ENCODE results near the gene RYR3.

The RYR3 gene

DNA sequence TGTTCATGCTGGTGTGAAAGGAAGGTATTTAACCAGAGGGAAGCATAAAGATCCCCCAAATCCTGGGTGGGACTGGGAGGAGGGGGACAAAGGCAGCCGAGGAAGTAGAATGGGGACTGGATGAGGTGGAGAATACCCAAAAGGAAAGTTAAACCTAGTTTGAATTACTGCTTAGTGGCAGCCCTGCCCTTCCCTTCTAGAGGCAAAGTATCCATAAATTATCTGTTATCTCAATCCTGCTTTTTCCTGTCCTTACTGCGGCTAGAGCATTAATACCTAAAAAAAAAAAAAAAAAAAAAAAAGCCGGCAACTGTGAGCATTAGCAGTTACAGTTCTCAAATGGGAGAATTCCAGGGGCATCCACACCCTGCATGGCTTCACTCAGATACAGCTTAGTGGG lies 139.0 kb downstream of the RYR3 start:
- TF ChIP-seq CTCF (IDR thresholded peaks at IDR 0.05): no peak

DNA sequence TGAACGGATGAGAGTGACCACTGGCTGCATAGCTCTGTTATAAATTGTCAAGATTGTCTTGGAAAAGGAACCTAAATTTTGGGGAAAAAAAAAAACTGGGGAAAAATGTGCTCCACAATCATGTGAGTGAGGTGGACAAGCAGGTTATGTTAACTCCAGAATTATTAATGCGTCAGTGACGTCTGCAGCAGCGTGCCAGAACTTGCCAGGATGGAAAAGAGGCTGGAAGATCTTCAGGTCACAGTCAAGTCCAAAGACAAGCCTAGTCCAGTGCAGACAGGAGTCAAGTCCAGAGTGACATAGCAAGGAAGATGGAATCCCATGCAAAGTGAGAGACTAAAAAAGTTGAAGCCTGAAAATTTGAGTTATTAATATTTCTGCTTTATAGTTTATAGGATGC lies 140.6 kb downstream of the RYR3 start:
- TF ChIP-seq CTCF (IDR thresholded peaks at IDR 0.05): no peak

GRCh38 chr15:33453761-33454160 lies 143.0 kb downstream of the RYR3 start:
- TF ChIP-seq CTCF (IDR thresholded peaks at IDR 0.05): no peak

DNA sequence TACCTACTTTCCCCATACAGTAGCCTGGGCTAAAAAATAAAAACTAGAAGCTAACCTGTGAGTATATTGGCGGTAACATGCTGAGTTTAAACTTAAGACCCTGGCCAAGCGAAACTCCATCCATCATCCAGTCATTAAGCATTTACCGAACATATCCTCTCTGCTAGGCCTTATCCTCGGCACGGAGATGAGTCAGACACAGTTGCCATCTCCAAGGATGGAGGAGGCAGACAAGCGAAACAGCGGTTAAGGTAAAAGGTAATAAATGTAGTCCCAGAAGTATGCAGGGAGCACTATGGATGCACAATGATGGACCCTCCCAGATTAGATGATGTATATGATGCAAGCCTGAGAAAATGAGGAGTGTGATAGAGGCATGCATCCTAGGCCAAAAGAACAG lies 143.6 kb downstream of the RYR3 start:
- TF ChIP-seq CTCF (IDR thresholded peaks at IDR 0.05): no peak

DNA sequence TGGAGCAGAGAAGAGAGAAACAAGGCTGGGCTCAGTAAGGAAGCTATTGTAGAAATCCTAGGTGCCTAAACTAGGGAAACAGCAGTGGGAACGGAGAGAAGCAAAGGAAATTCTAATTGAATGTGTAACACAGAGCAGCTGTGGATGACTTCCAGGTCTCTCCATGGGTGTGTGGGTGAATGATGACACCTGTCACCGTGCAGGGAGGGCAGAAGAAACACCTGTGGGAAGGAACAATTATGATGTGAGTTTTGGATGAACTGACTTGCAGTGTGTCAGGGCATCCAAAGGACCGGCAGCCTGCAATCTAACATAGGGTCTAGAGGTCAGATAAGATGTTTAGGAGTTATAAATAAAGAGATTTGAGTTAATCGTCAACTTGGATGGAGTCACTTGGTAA lies 144.2 kb downstream of the RYR3 start:
- TF ChIP-seq CTCF (IDR thresholded peaks at IDR 0.05): no peak

GRCh38 chr15:33458421-33458820 lies 147.7 kb downstream of the RYR3 start:
- no peak for TF ChIP-seq CTCF (IDR thresholded peaks at IDR 0.05)

DNA sequence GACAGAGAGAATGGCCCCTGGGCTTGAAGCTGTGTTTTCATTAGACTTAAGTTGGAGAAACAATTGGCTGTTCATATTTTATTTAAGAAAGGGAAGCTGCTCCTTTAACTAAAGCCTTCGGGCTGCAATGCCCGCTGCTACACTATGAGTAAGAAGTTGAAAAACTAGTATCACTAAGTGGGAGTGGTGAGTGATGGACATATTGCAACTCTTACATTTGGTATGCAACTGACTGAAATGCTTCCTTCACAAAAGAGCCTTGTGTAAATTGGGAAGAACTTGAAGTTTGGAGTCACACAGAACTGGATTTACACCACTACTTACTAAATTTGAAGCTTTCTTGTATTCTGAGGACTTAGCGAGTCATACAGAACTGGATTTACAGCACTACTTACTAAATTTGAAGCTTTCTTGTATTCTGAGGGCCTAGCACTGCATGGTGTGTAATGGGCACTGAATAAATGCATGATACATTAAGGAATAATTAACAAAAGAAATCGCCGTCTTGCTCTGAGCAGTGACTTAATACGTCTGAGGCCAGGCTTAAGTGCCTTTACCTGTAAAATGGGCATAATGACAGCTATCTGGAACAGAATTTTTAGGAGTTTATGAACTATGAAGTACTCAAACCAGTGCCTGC lies 149.5 kb downstream of the RYR3 start:
- no peak for TF ChIP-seq CTCF (IDR thresholded peaks at IDR 0.05)

GRCh38 chr15:33461671-33462070 lies 150.9 kb downstream of the RYR3 start:
- TF ChIP-seq CTCF (IDR thresholded peaks at IDR 0.05): no peak

Measured in LNCAP (cell line).